HG02571 (cell line): Measurements from ENCODE around the gene CRYGS.

Source experiments
- ATAC-seq: cut with Tn5 transposase; IDR thresholded peaks from one replicate; pipeline ENCODE4 v1.9.1; 2021; ENCODE audit warnings: mild to moderate bottlenecking, moderate library complexity; ENCODE audit not compliant: unreplicated experiment

Gene CRYGS

DNA sequence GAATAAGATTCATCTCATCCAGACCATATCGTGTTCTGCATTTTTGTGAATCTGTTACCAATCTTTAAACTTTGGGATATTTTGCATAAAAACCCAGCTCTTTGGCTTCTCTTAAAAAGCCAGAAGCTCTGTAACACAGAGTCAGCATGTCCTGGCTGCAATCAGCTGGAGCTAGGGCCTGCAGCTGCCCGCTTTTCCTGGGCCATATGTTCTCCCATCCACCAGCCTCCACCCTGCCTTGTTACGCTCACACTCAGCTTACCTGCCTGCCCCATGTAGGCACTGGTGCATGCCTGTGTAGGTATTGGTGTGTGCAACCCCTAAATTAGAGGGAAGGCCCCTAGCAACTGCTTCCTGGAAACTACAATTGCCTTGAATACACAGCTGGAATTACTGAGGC lies 48.2 kb downstream of the CRYGS start:
- no peak for ATAC-seq

DNA sequence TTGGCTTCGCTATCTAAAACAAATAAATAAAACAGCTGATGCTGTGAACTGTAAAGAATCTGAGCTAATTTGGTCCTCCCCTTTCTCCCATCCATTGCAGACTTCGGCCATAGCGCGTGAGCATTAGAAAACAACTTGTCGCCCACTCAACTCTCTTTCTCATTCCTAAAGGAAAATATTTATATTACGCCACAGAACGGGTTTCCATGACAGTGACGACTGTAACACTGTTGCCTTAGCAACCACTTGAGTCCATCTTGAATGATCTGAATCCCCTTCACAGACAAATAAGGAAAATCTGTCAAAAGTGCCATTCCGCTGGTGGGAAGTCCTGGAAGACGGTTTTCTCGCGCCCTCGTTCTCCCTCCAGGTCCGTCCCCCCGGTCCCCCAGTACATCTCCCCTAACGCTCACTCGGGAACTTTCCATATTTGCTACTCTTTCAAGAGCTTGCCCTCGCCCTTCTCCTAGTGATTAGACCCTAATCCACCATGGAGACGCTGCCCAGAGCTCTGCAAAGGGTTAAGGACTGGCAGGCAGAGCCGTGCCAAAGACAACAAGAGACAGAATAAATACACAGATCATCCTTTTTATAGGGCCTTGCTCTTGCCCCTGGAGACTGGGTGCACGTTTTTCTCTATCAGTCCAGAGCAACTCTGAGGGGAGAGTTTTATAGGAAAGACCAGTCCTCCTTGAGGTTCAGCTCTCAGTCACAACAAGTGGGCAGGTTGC lies 50.5 kb downstream of the CRYGS start:
- no peak for ATAC-seq

DNA sequence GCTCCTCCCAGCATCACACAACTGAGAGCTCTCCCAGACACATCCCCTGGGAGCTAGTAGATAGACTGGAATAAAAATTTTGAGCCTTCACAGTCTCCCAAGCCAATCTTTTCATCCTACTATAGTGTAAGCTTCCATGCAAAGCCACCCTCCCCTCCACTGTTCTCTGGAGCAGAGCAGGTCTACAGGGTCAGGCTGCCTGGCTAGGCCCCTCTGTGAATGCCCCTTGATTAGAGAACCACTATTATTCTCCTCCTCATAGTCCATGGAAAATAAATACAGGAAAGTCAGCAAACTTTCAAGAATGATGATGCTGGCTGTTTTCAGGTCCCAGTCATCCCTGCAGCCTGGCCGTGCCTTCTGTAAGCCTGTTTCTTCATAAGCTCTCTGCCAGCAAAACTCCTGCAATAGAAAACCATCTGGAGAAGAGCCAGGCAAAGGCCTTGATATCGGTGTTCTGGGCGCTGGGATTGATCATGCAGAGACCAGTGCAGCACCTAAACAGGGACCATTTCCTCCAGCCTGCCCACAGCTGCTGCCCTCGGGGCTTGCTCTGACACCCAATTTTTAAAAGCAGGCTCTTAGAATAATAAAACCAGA lies 51.7 kb downstream of the CRYGS start:
- no peak for ATAC-seq

DNA sequence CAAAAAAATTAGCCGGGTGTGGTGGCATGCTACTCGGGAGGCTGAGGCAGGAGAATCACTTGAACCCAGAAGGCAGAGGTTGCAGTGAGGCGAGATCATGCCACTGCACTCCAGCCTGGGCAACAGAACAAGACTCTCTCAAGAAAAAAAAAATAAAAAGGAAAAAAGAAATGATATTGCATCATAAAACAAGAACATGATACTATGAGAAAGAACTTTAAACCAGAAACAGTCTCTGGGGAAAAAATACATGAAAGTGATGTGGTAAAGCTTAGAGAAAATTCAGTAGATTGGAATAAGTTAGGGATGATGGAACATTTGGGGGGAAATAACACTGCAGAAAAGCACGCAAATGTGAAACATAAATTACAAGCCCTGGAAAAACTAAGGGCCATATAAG lies 54.7 kb downstream of the CRYGS start:
- ATAC-seq, result no peak
